NCI-H2171 treated with DMSO at 0.1 percent for 48 hours (cell line): Measurements from ENCODE around the gene KCNC1.

Experiments
- DNase-seq: peaks from one replicate; lab custom pipeline; 2025; lab: John Stamatoyannopoulos, UW

KCNC1 gene

GRCh38 chr11:17734418-17734911 lies at the start of gene KCNC1:
Gene KCNC1, plus strand, starts transcription at chr11:17734781. Its CDS starts 1,222 bp downstream, at chr11:17736003.
- DNase-seq, result peak; percentile 41

DNA sequence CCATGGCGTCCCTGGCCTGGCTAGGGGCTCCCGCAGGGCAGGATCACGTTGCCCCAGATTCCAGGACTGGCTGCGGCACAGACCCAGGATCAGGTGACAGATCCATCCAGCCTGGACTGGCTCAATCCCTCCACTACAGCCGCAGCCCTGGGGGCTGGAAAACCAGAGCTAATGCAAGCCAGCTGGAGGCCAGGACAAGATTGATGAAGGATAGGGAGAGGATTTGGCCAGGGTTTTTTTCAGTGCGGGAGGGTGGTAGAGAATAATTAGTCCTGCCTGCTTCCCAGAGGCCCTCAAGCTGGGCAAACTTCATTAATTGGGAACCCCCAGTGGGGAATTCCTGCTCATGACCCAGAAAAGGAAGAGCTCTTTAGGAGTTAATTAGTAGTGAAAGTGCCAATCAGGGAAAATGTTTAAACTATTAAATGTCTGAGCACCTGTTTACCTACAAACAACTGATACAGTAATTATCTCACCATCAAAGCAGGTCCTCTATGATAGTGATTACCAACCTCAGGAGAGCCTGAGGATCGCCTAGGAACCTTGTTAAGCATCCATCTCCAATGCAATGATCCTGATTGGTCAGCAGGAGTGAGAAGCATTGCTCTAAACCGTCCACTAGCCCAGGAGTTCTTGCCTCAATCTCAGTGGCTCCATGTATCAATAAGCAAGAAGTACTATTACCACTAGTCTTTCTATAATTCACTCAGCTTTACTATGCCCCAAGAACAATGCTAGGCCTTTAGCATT lies 48.2 kb upstream of the KCNC1 start:
- no peak for DNase-seq

DNA sequence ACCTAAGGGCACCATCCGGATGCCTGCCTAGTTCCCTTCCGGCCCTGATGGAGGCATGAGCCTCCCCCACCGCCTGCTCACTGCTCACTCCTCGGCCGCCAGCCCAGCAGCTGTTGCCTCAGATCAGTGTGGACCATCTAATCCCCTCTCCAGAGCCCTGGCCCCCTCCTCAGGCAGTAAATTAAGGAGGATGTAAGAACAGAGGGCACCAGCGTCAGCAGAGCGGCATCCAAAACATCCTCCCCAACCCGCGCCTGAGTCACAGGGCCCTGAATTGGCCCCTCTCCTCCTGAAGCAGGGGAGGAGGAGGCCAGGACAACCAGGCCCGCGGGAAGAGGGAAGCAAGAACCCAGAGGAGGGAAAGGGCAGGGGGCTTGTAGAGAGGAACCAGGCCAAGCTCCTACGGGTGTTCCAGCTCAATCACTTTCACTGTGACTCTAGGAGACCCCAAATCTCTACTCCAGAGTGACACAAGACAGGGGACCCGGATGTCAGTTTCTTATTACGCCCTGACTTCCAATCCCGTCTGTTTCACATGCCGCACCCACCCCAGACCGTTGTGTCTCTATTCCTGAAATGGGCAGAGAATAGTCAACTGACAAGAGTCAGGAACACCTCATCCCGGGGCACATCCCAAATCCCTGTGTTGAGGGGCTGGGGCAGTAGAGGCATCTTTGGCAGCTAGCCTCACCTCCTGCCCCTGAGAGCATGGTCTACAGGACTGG lies 46.5 kb upstream of the KCNC1 start:
- DNase-seq, result no peak

GRCh38 chr11:17691550-17691949 lies 43.0 kb upstream of the KCNC1 start:
- no peak for DNase-seq

GRCh38 chr11:17691976-17692375 lies 42.6 kb upstream of the KCNC1 start:
- no peak for DNase-seq

DNA sequence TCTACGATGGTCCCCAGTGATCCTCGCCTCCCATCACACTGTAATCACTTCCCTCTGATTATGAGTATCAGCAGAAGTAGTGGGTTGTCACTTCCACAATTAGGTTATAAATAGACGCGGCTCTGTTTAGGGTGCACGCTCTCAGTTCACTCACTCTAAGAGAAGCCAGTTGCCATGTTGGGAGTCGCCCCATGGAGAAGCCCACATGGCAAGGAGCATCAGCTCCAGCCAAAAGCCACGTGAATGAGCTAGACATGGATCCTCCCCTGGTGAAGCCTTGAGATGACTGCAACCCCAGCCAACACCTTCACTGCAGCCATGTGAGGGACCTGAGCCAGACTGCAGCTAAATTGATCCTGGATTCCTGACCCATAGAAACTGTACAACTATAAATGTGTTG lies 41.6 kb upstream of the KCNC1 start:
- DNase-seq, result no peak

- DNase-seq, result no peak
Measured at GRCh38 chr11:17693531-17693930, 41.0 kb upstream of the KCNC1 start.

DNA sequence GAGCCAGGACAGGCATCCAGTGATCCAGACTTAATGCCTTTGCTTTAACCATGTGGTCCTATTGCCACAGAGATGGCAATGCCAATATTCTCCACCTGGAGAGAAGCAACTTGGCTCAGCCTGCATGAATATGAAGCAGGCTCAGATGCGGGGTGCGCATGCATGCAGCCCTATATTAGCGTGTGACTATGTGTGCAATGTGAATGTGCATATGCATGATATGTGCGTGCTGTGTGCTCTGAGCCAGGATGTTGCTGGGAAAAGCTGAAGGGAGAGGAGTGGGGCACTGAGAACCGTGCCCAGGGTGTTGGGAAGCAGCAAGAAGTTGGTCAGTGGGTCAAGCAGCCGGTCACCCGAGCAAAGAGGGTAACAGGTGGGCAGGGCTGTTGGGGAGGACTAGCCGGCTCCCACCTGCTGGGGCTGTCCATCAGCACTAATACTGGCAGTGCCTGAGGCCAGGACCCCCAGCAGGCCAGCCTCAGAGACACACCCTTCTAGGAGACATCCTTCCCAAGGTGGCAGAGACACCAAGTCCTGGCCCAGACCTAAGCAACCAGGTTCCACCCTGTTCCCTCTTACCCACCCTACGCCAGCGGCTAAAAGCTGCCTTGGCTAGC lies 40.0 kb upstream of the KCNC1 start:
- DNase-seq, result no peak

DNA sequence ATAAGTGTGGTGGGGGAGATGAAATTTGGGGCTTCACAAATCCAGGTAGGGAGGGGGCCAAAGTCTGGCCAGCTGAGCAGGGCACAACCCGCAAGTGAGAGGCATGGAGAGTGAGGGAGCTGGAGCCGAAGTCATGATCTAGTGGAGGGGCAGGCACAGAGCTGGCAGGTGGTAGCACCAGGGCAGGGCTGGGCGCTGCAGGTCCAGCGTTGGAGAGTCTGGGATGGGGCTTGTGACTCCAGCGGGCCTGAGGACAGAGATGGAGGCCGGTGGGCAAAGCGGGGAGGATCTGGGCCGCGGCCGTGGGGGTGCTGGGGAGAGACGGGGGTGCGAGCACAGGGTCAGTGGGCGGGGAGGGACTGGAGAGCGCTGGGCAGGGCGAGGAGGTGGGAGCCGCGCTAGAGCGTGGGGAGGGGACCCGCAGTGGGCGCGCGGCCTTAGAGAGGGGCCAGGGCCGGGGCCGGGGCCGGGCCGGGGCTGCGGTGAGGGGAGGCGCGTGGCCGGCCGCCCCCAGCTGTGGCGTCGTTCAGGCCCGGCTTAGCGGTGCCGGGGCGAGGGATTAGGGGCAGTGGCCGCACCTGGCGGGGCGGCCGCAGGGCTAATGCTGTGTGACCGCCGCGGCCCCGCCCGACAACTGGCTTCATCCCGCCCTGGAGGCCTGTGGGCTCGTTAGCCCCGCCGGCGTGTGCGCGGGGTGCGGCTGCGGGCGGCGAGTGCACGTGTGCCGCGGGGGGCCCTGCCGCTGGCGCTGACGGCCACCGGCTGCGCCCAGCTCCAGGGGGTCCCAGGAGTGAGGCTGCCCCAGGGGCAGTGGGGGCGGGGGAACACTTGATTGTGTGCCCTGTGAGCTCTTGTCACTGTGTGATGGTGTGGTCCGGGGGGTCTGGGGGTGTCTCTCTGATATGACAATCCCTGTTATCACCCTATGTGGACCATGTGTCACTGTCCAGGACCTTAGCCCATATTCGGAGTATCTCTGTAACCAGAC lies 38.8 kb upstream of the KCNC1 start:
- DNase-seq, result no peak

DNA sequence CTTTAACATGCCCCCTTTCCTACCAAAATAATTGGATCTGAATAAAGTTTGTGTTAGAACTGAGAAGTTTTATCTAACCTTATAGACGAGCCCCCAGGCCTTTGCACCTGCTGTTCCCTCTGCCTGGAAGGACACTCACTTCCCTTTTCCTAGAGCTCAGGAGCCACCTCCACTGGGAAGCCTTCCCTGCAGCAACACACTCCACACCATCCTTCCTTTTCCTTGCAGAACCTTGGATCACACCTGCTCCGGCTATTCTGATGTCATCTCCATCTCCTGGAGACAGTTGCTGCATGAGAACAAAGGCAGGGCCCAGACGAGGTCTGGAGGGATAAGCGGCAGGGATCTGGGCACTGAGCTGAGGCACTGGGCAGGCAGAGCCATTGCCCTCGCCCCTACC lies 37.8 kb upstream of the KCNC1 start:
- DNase-seq, result no peak

DNA sequence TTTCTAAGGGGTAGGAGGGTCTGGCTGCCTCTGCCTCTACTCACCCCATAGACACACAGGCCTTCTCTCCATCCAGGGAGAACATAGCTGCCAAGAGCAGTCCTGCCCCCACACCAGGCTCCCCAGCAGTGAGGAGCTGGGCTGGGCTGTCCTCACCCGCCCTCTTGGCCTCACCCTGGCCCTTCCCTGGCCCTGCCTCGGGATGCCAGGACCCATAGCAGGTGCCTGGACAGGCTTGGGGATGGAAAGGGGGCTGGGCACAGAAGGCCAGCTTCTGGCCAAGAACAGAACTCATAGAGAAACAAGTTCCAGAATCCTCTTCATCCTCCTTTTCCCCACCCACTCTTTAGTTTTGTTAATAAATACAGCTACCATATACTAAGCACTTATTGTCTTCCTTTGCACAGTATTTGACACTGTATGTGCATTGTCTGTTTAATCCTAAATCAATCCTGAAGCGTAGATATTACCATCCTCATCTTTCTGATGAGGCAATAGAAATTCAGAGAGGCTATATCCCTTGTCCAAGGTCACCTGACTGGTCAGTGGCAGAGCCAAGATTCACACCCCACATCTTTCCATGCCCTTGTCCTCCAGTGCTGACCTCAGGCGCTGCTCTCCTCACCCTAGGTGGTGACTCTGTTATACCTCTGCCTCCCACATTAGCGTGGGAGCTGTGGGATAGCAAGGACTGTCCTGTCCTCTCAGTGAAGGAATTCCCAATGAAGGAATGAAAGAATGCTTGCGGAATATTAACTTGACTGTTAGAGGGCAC lies 37.2 kb upstream of the KCNC1 start:
- DNase-seq, result no peak

DNA sequence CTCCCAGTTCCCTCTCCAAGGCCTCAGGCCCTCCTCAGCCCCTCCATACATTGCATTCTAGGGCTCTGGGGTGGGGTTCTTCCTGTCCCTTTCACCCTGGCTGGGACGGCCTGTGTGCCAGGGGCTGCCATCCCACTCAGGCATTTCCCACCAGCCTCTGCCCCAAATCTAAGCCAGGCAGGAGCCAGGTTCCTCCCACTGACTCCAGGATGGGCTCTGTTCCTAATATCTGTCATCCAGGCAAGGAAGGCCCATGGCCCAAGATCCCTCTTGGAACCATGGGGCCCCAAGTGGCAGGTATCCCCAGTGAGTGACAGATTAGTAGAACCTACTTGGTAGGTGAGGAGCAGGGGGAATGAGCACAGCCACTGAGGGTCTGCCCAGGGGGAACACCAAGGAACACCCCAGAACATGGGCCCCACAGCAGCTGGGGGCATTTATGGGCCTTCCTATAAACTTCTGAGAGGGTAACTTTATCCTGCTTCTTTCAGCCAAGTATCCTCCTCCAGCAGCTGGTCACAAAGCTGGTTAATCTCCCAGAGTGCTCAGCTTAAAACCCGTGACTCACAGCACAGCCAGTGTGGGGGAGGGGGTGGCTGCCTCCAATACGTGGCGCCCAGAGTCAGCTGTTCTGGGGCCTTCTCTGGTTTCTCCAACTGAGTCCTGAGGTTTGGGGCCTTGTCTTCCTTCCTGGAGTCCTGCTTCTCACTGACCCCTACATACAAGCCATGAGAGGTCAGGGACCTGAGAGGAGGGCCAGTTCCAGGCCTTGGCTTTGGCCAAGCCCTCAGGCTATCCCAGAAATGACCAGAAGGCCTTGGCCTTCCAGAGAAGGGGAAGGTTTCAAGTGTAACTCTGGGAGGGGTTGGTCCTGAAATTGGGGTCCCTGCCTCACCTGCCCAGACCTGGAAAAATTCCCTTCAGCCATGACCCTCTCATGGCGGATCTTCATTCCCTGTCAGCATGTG lies 35.1 kb upstream of the KCNC1 start:
- DNase-seq, result no peak

- no peak for DNase-seq
Measured at GRCh38 chr11:17700991-17701390, 33.6 kb upstream of the KCNC1 start.

DNA sequence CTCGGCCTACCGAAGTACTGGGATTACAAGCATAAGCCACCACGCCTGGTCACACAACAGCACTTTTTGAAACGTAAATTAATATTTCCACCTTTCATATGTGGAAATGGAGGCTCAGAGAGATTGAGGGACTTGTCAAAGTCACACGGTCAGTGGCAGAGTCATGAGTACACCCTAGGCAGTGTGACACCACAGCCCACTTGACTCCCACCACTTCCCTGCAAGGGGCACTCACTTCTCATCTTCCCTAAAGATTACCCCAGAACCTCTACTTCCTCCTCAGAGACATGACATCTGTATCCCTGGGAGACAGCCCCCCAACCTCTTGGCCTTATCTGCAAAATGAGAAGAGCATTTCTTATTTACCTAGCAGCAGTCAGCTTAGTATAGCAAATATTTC lies 31.7 kb upstream of the KCNC1 start:
- DNase-seq, result no peak

- DNase-seq, result no peak
Measured at GRCh38 chr11:17703951-17704350, 30.6 kb upstream of the KCNC1 start.

DNA sequence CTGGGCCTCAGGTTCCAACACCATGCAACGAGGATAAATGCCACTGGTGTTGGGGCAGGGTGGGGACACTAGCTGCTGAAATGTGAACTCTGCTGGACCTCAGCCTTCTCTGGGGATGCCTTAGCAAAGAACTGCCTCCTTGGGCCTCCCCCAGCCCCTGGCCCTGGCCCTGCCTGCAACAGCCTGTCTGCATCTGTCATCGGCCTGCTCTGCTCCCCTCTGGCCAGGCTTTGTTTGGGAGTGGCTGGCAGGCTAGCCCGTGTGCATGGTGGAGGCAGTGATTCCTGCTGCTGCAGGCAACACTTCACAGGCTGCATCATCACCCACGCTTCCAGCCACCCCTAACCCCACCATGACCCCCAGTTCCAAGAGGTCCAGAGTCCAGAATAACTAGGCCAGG lies 26.8 kb upstream of the KCNC1 start:
- no peak for DNase-seq

GRCh38 chr11:17711836-17712235 lies 22.7 kb upstream of the KCNC1 start:
- DNase-seq, result no peak

DNA sequence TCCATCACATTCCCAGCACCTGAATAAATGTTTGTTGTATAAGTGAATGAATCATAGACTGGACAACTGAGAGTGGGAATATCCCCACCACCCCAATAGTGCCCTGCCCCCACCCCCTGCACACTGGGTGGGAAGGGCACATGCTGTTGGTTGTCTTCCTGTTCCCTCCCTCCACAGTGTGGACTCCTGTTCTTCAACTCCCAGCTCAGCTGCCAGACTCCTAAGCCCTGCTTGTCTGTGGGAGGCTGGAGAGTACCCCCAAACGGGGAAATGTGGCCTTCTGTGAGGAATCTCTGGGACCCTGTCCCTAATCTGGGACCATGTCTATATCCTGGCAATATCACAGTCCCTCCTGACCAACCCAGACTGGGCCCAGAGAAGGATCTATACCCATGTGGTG lies 20.7 kb upstream of the KCNC1 start:
- no peak for DNase-seq

DNA sequence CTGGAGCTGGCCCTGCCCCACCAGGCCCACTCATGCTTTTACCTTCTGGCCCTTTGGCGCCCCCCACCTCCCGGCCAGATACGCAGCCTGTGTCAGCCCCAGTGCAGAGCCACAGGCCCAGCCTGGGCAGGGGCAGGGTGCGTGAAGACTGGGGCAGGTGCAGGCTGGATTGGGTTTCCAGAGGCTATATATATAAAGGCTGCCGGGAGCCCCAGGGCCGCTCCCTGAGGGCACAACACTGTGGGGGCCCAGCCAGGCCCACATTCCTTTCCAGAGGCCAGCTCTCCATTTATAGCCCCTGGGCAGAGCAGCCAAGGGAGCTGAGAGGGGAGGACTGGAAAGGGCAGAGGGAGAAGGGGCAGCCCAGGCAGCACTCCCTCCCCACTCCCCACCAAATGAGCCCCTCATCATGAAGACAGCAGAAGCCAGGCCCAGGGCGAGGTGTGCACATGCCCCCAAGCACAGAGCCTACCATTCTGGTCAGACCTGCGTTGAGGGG lies 20.2 kb upstream of the KCNC1 start:
- no peak for DNase-seq

- DNase-seq, result no peak
Measured at GRCh38 chr11:17714870-17715269, 19.7 kb upstream of the KCNC1 start.
